Right lobe of liver (tissue), 6 donors: ENCODE data around the gene C6. TPM values are rescaled to one million over a fixed set of nuclear protein-coding genes. Genes with fewer than 3 reads are reported as not detected.

Source experiments
- ATAC-seq, 4 donors: fragments of 200-7000 bp; cut with Tn5 transposase; one replicate each; pipeline ENCODE4 v1.9.1; 2020; ENCODE audit warnings: mild to moderate bottlenecking in 4 of 4, moderate library complexity in 4 of 4
- DNase-seq, 3 donors: peaks; one replicate each; pipeline ENCODE4 v3.0.0-alpha.2; 2020
- H3K27ac ChIP-seq, 3 donors: fragments of 200-600 bp; one replicate each; pipeline ENCODE4 v1.8.0; 2022
- H3K27me3 ChIP-seq, 2 donors: fragments of 200-600 bp; one replicate each; pipeline ENCODE4 v1.8.0; 2022
- H3K36me3 ChIP-seq, 4 donors: fragments of 200-600 bp; sonication (generic) in 1 of 4; one replicate each; pipeline versions ENCODE4 v1.5.1 to v1.8.0; 2017 to 2022; ENCODE audit warnings: control low read depth in 1 of 4
- H3K4me1 ChIP-seq, 4 donors: fragments of 200-600 bp; sonication (generic) in 1 of 4; one replicate each; pipeline versions ENCODE4 v1.5.1 to v1.8.0; 2017 to 2022; ENCODE audit warnings: control low read depth in 1 of 4
- H3K4me3 ChIP-seq, 3 donors: fragments of 200-600 bp; one replicate each; pipeline ENCODE4 v1.8.0; 2022
- H3K9me3 ChIP-seq, 4 donors: fragments of 200-600 bp; sonication (generic) in 1 of 4; one replicate each; pipeline versions ENCODE4 v1.5.1 to v1.8.0; 2017 to 2022; ENCODE audit warnings: control low read depth in 1 of 4
- CTCF ChIP-seq, 4 donors: fragments of 200-600 bp in 3 of 4; fragments of 450-650 bp in 1 of 4; IDR thresholded peaks; one replicate each; pipeline versions ENCODE4 v1.5.1 to v1.8.0; 2016 to 2022; ENCODE audit warnings: antibody characterized with exemption in 4 of 4, mild to moderate bottlenecking in 2 of 4
- POLR2A ChIP-seq: fragments of 450-650 bp; IDR thresholded peaks from one replicate; pipeline ENCODE4 v1.6.1; 2017; ENCODE audit warnings: antibody characterized with exemption, mild to moderate bottlenecking
- WGBS: methylation state at CpG from one replicate; pipeline ENCODE4 v1.1.6; 2018; ENCODE audit warnings: low coverage, low lambda C conversion rate; ENCODE audit not compliant: insufficient coverage; ENCODE audit errors: missing lambda C conversion rate; 5-methylcytosine and 5-hydroxymethylcytosine counted together
- intact Hi-C, 2 donors: fragments of 100-400 bp; cut with DNase I; formaldehyde crosslinking; loops; one replicate each; pipeline versions ENCODE4 v1.11.2 to v1.14.1; 2022
- total RNA-seq, 6 experiments: library from RNA; depleted of rRNA in 2 of 6; stranded (reverse); fragments of >200 nt in 2 of 6; fragmentation: NEBNext Ultra II Directional in 3 of 6; extraction: Animal tissue kit (Norgen Biotek cat#: 25700) in 3 of 6; gene quantifications; one replicate each; pipeline versions ENCODE4 v1.1.0 to v1.2.4, GENCODE V29; 2016 to 2023
- donor health status: DM: no; HTN: yes; CAD: no.
- donor health status: DM: no; HTN: no; CAD: no.
- donor health status: DM: no; HTN: no; CAD: no.
- donor health status: DM: no; HTN: yes; CAD: no.
- donor health status: DM: no; HTN: yes; CAD: no.

The C6 gene
- total RNA-seq, 6 experiments from 2014 or later = 284 to 753 (median 402) TPM

GRCh38 chr5:41176952-41177351 lies 36.4 kb downstream of the C6 start:
- peaks cover 0 to 37% (median 6%) of the 10 kb centered on the region in 4 donors for H3K36me3 ChIP-seq
- 53% methylated on average over 3 of the region's 3 CpGs for WGBS
- H3K4me1 ChIP-seq = peaks cover 0 to 34% (median 12%) of the 10 kb centered on the region in 4 donors
- DNase-seq = no peak
- H3K4me3 ChIP-seq = no peak overlapping the region
- no peaks in the 10 kb centered on the region for H3K27me3 ChIP-seq
- H3K27ac ChIP-seq = peak overlapping the region in 1 of 3 donors; percentile 44
- no peaks in the 10 kb centered on the region for H3K9me3 ChIP-seq
- TF ChIP-seq CTCF (IDR thresholded peaks at IDR 0.05) (no peak), POLR2A (no peak)
- intact Hi-C loops = no loop called here
- peak in 3 of 4 donors; percentile 19 to 74 (median 65) for ATAC-seq

- Histone ChIP-seq H3K9me3 (no peaks in the 10 kb centered on the region), H3K27ac (no peak overlapping the region), H3K4me1 (peaks cover 0 to 28% (median 6%) of the 10 kb centered on the region in 4 donors), H3K36me3 (peaks cover 0 to 47% (median 16%) of the 10 kb centered on the region in 4 donors), H3K27me3 (no peaks in the 10 kb centered on the region), H3K4me3 (no peak overlapping the region)
- TF ChIP-seq CTCF (IDR thresholded peaks at IDR 0.05) = no peak
- no peak for TF ChIP-seq POLR2A
- ATAC-seq = peak; percentile 27 to 66 (median 48)
- intact Hi-C loops = no loop called here
- 22% methylated on average over 3 of the region's 3 CpGs for WGBS
- DNase-seq = no peak
These were observed 41.3 kb downstream of the C6 start for GRCh38 chr5:41172012-41172411.

- no peaks in the 10 kb centered on the region for H3K27me3 ChIP-seq
- H3K27ac ChIP-seq = no peak overlapping the region
- peaks cover 0 to 55% (median 27%) of the 10 kb centered on the region in 4 donors for H3K36me3 ChIP-seq
- peaks cover 0 to 21% (median 9%) of the 10 kb centered on the region in 4 donors for H3K4me1 ChIP-seq
- intact Hi-C loops = no loop called here
- TF ChIP-seq CTCF (IDR thresholded peaks at IDR 0.05) (no peak), POLR2A (no peak)
- H3K9me3 ChIP-seq = no peaks in the 10 kb centered on the region
- no peak for DNase-seq
- 69% methylated on average over 1 of the region's 1 CpG for WGBS
- ATAC-seq = no peak
- H3K4me3 ChIP-seq = no peak overlapping the region
These were observed 52.1 kb downstream of the C6 start for GRCh38 chr5:41161271-41161670.

GRCh38 chr5:41157272-41157894 lies 55.9 kb downstream of the C6 start:
- peak in 2 of 4 donors; percentile 9 to 15 for ATAC-seq
- intact Hi-C loops = no loop called here
- Histone ChIP-seq H3K4me3 (no peak overlapping the region), H3K4me1 (peaks cover 0 to 28% (median 11%) of the 10 kb centered on the region in 4 donors), H3K27ac (peak overlapping the region; percentile 1 to 16 (median 12)), H3K9me3 (no peaks in the 10 kb centered on the region), H3K27me3 (no peaks in the 10 kb centered on the region), H3K36me3 (peaks cover 0 to 75% (median 39%) of the 10 kb centered on the region in 4 donors)
- WGBS = 53% methylated on average over 5 of the region's 5 CpGs
- DNase-seq = no peak
- TF ChIP-seq POLR2A (no peak), CTCF (IDR thresholded peaks at IDR 0.05) (no peak)
